HG03457 (cell line): ENCODE results near the gene CD274.
"Not testable (repeated sequence)": the region's sequence is repeated elsewhere in the genome, so short reads cannot be mapped to it uniquely, and the experiment has no call there.

Experiments used
- ATAC-seq: cut with Tn5 transposase; IDR thresholded peaks from one replicate; pipeline ENCODE4 v1.9.1; 2021; ENCODE audit warnings: moderate number of reproducible peaks; ENCODE audit not compliant: unreplicated experiment

The CD274 gene

DNA sequence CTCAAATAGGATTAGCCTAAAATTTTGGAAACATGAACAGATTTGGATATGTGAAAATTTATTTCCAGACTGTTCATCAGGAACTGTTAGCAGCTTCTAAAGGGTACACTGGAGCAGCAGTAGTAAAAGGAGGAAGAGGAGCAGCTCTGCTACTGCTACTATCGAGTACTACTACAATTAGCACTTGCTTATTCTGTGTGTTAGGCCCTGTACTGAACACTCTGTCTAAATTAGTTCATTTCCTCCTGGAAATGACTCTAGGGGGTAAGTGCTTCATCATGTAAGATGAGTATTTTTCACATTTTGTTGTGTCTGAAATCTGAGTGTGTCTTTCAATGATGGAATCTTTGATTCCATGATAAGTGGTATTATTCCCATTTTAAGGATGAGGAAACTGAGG, 9.8 kb downstream of the CD274 start:
- ATAC-seq = no peak

GRCh38 chr9:5464831-5465330, 14.5 kb downstream of the CD274 start:
- not testable (repeated sequence) for ATAC-seq

DNA sequence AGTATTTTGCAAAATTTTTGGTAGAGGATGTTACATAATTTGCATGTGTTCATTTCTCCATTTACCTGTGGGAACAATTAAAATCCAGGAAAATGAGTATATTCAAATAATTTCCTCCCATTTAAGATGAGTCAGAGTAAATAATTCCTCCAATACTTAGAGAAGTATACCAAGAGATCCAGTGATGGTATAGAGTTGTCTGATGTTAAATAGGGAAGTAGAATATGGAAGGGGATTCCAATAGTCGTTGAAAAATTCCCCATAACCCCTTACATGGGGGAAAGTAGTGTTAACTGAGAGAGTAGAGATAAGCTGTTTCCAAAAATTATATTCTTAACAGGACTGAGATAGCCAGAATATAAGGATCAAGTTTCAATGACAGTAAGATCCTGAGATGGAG, 15.7 kb downstream of the CD274 start:
- ATAC-seq = no peak

GRCh38 chr9:5466766-5467165, 16.4 kb downstream of the CD274 start:
- ATAC-seq = no peak

DNA sequence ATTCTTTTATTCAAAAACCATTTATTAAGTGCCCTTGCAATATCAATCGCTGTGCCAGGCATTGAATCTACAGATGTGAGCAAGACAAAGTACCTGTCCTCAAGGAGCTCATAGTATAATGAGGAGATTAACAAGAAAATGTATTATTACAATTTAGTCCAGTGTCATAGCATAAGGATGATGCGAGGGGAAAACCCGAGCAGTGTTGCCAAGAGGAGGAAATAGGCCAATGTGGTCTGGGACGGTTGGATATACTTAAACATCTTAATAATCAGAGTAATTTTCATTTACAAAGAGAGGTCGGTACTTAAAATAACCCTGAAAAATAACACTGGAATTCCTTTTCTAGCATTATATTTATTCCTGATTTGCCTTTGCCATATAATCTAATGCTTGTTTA, 18.5 kb downstream of the CD274 start:
- no peak for ATAC-seq

DNA sequence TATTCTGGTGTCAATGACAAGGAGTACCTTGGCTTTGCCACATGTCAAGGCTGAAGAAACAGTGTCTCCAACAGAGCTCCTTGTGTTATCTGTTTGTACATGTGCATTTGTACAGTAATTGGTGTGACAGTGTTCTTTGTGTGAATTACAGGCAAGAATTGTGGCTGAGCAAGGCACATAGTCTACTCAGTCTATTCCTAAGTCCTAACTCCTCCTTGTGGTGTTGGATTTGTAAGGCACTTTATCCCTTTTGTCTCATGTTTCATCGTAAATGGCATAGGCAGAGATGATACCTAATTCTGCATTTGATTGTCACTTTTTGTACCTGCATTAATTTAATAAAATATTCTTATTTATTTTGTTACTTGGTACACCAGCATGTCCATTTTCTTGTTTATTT, 19.8 kb downstream of the CD274 start:
- no peak for ATAC-seq

DNA sequence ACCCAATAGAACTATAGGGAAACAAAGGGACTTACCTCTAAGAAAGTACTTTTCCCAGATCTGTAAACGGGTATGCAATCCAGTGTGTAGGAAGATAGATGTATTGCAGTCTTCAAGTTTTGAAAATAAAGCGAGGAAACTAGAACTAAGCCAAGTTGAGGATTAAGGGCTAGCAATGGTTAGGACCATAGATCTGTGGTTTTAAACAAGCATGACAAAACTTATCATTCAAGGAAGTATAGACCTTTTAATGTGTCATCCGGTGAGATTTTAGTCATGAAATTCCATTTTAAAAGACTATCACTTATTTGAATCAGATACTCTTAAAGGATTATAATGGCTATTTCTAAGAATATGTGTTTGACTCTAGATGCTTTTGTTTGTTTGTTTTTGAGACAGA, 20.5 kb downstream of the CD274 start:
- no peak for ATAC-seq

DNA sequence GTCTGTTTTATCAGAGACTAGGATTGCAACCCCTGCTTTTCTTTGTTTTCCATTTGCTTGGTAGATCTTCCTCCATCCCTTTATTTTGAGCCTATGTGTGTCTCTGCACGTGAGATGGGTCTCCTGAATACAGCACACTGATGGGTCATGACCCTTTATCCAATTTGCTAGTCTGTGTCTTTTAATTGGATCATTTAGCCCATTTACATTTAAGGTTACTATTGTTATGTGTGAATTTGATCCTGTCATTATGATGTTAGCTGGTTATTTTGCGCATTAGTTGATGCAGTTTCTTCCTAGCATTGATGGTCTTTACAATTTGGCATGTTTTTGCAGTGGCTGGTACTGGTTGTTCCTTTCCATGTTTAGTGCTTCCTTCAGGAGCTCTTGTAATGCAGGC, 25.3 kb downstream of the CD274 start:
- ATAC-seq = not testable (repeated sequence)

GRCh38 chr9:5478206-5478605, 27.9 kb downstream of the CD274 start:
- ATAC-seq = no peak

DNA sequence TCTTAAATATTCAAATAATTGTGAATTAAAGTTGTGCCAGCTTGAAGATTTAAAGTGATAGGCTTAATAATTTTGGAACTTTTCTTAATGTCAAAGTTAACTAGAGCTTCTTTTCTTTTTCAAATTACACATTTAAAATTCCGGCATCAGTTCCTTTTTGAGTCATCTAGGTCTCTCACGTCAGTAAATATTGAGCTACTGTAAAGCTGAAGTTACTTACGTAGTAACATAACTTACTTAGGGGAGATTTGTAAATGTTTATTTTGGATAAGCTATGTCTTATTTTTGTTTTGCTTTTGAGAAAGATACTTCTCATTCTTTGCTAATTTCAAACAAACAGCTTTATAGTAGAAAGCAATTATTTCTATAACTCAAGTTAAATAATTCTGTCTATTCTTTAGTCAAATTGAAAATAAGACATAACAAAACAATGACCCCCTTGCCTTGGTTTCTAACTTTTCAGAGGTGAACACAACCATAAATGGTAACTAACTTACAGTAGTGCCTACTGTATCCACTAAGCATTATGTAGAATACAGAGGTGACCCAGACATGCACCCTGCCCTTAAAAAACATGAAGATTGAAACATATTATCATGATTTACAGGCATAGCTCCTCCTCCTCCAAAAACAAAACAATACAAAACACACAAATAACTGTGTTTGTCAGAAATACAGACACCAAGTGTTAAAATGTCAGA, 29.8 kb downstream of the CD274 start:
- no peak for ATAC-seq

DNA sequence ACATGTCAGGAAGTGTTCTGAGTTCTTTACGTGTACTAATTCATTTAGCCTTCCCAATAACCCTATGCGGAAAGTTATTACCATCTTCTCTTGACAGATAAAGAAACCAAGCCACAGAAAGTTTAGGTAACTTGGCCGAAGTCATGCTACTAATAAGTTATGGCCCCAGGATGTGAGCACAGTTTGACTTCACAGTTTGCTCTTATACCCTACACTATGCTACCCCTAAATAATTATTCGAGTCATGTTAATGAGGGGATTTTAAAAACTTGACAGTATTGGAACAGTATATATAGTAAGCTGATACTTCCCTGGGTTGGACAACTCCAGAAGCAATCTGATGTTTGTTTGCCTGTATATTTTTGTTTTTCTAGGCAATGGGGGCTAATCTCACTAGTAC, 30.6 kb downstream of the CD274 start:
- ATAC-seq = no peak

DNA sequence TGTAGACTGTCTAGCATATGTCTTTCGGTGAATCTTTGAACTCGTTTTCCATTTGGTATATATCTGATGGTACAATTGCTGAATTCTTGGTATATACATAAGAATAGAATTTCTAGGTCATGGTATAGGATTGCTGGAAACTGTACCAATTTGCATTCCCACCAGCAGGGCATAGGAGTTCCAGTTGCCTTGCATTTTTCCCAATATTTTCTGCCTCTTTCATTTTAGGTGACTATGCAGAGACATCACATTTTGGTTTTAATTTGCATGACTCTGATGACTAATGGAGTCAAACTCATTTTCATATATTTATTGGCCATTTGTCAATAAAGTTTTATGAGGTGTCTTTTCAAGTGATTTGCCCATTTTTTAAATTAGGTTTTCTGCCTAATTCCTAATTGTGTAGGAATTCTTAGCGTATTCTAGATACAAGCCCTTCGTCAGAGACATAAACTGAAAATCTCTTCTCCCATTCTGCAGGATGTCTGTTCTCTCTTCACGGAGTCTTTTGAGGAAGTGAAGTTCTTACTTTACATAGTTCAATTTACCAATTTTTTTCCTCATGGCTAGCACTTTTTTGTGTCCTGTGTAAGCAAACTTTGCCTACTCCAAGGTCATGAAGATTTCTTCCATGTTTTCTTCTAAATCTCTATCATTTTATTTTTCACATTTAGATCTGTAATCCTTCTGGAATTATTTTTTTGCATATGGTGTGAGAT, 31.1 kb downstream of the CD274 start:
- ATAC-seq = no peak

DNA sequence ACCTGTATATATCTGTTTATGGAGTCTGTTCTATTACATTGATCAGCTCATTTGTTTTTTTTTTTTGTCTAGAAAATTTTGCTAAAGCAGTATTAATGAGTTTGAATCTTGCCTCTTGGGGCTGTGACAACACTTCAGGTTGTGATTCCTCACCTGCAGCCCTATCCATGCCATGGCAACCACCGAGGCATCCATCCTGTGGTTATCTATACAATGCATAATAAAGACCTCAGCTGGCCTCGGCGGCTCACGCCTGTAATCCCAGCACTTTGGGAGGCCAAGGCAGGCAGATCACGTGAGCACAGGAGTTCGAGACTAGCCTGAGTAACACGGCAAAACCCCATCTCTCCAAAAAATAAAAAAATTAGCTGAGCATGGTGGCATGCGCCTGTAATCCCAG, 31.9 kb downstream of the CD274 start:
- ATAC-seq = no peak

- no peak for ATAC-seq
Measured at GRCh38 chr9:5483306-5483705, 33.0 kb downstream of the CD274 start.

DNA sequence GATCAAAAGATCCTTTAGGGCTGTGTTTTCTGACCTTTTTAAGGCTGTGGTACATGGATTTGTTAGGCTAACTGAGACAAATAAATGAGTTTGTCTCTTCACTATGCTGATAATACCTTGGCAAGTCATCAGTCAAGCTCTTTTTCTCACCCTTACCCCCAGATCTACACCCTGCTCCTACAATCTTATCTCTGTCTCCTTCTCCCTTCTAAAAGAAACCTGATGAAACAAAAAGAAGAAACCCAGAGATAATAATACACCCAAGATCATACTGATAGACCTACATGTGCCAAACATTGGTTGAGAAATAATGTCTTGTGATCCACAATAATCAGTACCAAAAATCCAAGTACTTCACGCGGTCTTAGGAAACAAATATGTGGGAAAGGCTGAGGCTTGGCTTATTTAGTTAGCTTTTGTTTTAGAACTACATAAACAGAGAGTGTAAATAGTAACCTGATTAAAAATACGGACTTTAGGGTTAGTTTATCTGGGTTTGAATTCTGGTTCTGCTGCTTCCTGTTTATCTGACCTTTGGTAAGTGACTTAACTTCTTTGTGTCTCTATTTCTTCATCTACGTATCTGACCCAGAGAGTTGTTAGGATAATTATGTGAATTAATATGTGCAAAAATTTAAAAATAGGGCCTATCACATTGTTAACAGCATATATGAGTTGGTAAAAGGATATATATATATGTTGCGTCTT, 35.2 kb downstream of the CD274 start:
- no peak for ATAC-seq

DNA sequence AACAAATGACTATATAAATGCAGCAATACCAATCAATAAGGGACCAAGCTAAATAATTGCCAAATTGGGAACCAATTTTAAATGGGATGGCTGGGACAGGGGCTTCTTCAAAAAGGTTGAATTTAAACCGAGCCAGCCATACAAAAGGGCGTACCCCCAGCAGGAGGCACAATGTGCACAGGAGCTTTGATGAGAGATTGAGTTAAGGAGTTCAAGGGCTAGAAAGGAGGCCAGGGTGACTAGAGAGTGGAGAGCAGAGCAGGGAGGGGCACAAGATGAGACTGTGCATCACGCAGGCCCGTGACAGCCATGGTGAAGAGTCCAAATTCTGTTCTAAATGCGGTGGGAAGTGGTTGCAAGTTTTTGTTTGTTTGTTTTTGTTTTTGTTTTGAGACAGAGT, 36.6 kb downstream of the CD274 start:
- ATAC-seq = no peak

- no peak for ATAC-seq
Measured at GRCh38 chr9:5488221-5489008, 38.1 kb downstream of the CD274 start.

- ATAC-seq = no peak
Measured at GRCh38 chr9:5489630-5490490, 39.5 kb downstream of the CD274 start.

DNA sequence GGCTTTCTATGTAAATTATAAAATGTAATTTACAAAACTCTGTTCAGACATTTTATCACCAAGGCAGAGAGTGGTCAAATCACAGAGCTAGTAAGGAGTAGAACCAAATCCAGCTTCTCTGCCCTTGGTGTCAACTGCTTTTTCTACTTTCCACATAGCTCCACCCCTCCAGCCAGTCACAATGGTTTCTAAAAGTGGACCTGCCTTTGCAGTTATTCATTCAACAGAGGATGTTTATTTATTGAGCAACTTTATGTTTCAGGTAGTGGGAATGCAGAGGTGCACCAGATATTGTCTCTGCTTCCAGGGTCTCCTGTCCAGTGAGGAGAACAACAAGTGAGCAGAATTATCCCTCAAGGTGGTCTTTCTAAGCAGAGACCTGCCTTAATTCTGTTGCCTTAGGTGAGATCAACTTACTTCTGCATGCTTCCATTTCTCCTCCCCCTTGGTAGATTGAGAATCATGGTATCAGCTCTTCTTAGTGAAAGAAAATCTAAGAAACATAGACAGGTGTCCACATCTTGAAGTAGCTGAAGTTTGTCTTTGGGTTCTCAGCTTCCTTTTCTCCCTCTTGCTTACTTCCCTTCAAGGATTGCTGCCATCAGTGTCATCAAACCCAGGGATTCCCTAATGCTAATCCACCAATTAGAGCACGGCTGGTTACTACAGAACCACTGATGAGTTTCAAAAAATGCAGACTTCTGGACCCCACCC, 42.8 kb downstream of the CD274 start:
- no peak for ATAC-seq
